Gastrocnemius medialis (tissue), 4 donors: ENCODE results near the gene CHCHD6. TPM values are rescaled to one million over a fixed set of nuclear protein-coding genes. Genes with fewer than 3 reads are reported as not detected.

Source experiments
- ATAC-seq, 2 donors: fragments of 150-250 bp; one replicate each; pipeline ENCODE4 v1.9.1; 2016
- DNase-seq, 2 donors: peaks; one replicate each; pipeline ENCODE4 v3.0.0-alpha.2; 2019
- H3K27ac ChIP-seq, 4 donors: fragments of 200-600 bp; sonication (generic); 1 replicate in 1 of 4; 2 replicates in 3 of 4; pipeline ENCODE4 v1.5.1; 2016 to 2018; ENCODE audit warnings: mild to moderate bottlenecking in 2 of 4, moderate library complexity in 1 of 4
- H3K27me3 ChIP-seq, 3 donors: fragments of 200-600 bp; sonication (generic) in 2 of 3; 1 replicate in 1 of 3; 2 replicates in 2 of 3; pipeline versions ENCODE4 v1.5.1 to v1.6.0; 2016 to 2019; ENCODE audit warnings: mild to moderate bottlenecking in 1 of 3, moderate library complexity in 1 of 3
- H3K36me3 ChIP-seq, 2 donors: fragments of 200-600 bp; sonication (generic) in 1 of 2; one replicate each; pipeline ENCODE4 v1.5.1; 2017 to 2018
- H3K4me1 ChIP-seq, 2 donors: fragments of 200-600 bp; sonication (generic) in 1 of 2; one replicate each; pipeline ENCODE4 v1.5.1; 2016 to 2017; ENCODE audit warnings: mild to moderate bottlenecking in 2 of 2
- H3K4me3 ChIP-seq, 4 donors: fragments of 200-600 bp; sonication (generic) in 3 of 4; 1 replicate in 1 of 4; 2 replicates in 3 of 4; pipeline ENCODE4 v1.5.1; 2016 to 2019; ENCODE audit warnings: mild to moderate bottlenecking in 2 of 4
- H3K9me3 ChIP-seq, 3 donors: fragments of 200-600 bp; sonication (generic) in 2 of 3; 1 replicate in 1 of 3; 2 replicates in 2 of 3; pipeline ENCODE4 v1.5.1; 2016 to 2019
- POLR2A ChIP-seq, 2 donors: fragments of 450-650 bp; IDR thresholded peaks; one replicate each; pipeline ENCODE4 v1.6.1; 2017; ENCODE audit warnings: antibody characterized with exemption in 2 of 2, mild to moderate bottlenecking in 2 of 2, moderate library complexity in 2 of 2
- in situ Hi-C, 4 donors: fragments of 200-750 bp; cut with MboI; loops; one replicate each; pipeline versions ENCODE4 v1.15.0 to v1.8.0; 2017; ENCODE audit warnings: low sequenced_read_pairs in 4 of 4
- intact Hi-C: fragments of 100-400 bp; cut with DNase I; formaldehyde crosslinking; loops from one replicate; pipeline ENCODE4 v1.15.1; 2023; ENCODE audit warnings: low total_unique reads
- total RNA-seq, 4 donors: library from RNA; depleted of rRNA; stranded (reverse); fragments of >200 nt; gene quantifications; one replicate each; pipeline versions ENCODE4 v1.1.0 to v1.2.3, GENCODE V29; 2016
- TF ChIP-seq, protein P1 (sequence below), 5 experiments: fragments of 450-650 bp in 3 of 5; fragments of 200-600 bp in 2 of 5; sonication (generic) in 2 of 5; IDR thresholded peaks in 4 of 5; conservative IDR thresholded peaks in 1 of 5; 1 replicate in 4 of 5; 2 replicates in 1 of 5; pipeline ENCODE4 v1.5.1; 2016 to 2019; ENCODE audit warnings: antibody characterized with exemption in 5 of 5, mild to moderate bottlenecking in 3 of 5, moderate library complexity in 3 of 5

The CHCHD6 gene
- total RNA-seq, 4 donors from 2014 or later: 2.7 to 4.2 (median 3.4) TPM

DNA sequence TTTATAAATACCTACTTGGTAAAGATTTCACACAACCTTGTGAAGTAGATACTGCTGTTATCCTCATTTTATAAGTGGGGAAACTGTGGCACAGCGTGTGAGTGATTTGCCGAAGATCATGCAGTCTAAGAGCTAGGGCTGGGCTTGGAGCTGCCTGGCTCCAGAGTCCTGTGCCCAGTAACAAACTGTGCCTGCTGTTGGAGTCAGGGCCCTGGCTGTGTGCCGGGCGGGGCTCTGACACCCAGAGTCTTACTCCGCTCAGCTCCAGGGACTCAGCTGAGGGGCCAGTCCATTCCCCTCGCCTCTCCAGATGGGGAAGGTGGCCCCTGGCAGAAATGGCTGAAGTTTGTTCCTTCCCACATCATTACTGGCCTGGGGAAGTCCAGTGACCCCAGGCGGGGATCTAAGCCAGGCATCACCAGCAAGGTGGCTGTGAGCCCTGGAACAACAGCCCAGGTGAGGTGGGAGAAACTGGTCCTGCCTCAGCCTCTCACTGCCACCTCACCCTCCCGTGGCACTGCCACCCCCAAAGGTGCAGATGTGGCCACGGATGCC is 261.6 kb downstream of the CHCHD6 start:
- H3K4me1 ChIP-seq: peaks cover 48 to 49% of the 10 kb centered on the region in 2 donors
- no peaks in the 10 kb centered on the region for H3K27me3 ChIP-seq
- DNase-seq: no peak
- intact Hi-C loops (no loop called here), in situ Hi-C loops (loop anchor here in 1 of 4 donors (25.0 kb wide), 1 partner anchor 203 kb away; no protein-coding TSS in a partner anchor)
- no peak overlapping the region for H3K4me3 ChIP-seq
- no peaks in the 10 kb centered on the region for H3K9me3 ChIP-seq
- no peak overlapping the region for H3K27ac ChIP-seq
- no peak for ATAC-seq
- H3K36me3 ChIP-seq: no peaks in the 10 kb centered on the region
- no peak for TF ChIP-seq POLR2A (IDR thresholded peaks at IDR 0.05)
- TF ChIP-seq, protein P1, sequence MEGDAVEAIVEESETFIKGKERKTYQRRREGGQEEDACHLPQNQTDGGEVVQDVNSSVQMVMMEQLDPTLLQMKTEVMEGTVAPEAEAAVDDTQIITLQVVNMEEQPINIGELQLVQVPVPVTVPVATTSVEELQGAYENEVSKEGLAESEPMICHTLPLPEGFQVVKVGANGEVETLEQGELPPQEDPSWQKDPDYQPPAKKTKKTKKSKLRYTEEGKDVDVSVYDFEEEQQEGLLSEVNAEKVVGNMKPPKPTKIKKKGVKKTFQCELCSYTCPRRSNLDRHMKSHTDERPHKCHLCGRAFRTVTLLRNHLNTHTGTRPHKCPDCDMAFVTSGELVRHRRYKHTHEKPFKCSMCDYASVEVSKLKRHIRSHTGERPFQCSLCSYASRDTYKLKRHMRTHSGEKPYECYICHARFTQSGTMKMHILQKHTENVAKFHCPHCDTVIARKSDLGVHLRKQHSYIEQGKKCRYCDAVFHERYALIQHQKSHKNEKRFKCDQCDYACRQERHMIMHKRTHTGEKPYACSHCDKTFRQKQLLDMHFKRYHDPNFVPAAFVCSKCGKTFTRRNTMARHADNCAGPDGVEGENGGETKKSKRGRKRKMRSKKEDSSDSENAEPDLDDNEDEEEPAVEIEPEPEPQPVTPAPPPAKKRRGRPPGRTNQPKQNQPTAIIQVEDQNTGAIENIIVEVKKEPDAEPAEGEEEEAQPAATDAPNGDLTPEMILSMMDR (IDR thresholded peaks at IDR 0.05 in 4 of 5, conservative IDR thresholded peaks at IDR 0.05 in 1 of 5): no peak

DNA sequence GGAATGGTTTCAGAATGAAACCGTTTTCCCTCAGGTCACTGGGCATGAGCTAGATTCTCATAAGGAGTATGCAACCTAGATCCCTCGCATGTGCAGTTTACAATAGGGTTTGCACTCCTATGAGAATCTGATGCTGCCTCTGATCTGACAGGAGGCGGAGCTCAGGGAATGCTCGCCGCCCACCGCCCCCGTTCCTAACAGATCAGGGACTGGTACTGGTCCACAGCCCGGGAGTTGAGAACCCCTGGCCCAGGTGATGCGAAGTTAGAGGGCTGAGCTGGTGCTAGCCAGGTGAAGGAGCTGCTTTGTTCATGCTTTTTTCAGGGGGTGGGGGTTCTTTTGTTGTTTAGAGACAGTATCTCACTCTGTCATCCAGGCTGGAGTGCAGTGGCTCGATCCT is 263.3 kb downstream of the CHCHD6 start:
- Histone ChIP-seq H3K4me3 (no peak overlapping the region), H3K36me3 (no peaks in the 10 kb centered on the region), H3K27ac (no peak overlapping the region), H3K27me3 (no peaks in the 10 kb centered on the region), H3K4me1 (peaks cover 31 to 35% of the 10 kb centered on the region in 2 donors), H3K9me3 (no peaks in the 10 kb centered on the region)
- TF ChIP-seq, protein P1 (IDR thresholded peaks at IDR 0.05 in 4 of 5, conservative IDR thresholded peaks at IDR 0.05 in 1 of 5): no peak
- no peak for TF ChIP-seq POLR2A (IDR thresholded peaks at IDR 0.05)
- ATAC-seq (no peak), DNase-seq (no peak)
- in situ Hi-C loops: loop anchor here in 1 of 4 donors (25.0 kb wide), 1 partner anchor 205 kb away; no protein-coding TSS in a partner anchor
- intact Hi-C loops: no loop called here

DNA sequence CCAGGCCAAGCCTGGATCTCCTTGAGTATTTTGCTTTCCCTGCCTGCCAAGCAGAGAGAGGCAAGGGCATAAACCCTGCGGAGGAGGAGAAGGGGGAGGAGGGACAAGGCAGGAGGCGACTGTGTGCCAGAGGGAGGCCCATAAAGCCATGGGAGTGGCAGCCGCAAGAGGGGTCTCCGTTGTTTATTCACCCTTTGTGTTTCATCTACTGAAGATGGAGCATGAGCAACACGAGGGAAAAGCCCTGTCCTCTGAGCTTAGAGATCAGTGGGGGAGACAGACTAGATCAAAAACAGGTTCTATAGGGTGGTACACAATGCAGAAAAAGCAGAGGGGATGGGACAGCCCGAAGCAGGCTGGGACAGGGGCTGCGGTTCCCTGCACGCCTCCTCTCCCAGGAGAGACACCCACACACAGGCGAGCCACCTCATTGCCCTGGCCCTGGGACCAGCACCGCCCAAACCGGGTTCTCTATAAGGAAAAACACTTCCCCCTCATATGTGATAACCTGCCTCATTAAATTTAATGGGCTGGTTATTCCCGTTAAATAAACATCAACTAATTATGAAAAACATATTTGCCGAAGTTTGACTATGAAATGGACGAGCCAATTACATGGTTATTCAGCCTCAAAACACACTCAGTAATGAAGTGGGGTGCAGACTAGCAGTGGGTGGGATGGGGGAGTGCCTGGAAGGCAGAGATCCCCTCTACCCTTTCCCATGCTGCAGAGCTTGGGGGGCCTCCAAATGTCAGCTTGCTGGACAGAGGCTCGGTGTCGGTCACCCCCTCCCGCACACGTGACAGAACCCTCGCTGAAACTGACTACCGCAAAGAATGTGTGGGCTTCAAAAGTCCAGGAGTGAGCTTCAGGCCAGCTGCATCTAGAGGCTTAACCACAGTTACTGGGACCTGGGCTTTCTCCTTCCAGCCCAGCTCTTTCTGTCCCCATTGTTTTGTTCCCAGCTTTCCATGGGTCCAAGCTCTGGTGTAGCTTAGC is 264.7 kb downstream of the CHCHD6 start:
- Histone ChIP-seq H3K4me3 (no peak overlapping the region), H3K27ac (no peak overlapping the region), H3K4me1 (peaks cover 18 to 23% of the 10 kb centered on the region in 2 donors), H3K36me3 (no peaks in the 10 kb centered on the region), H3K9me3 (no peaks in the 10 kb centered on the region), H3K27me3 (no peaks in the 10 kb centered on the region)
- intact Hi-C loops (no loop called here), in situ Hi-C loops (loop anchor here in 1 of 4 donors (25.0 kb wide), 1 partner anchor 206 kb away; no protein-coding TSS in a partner anchor)
- no peak for TF ChIP-seq POLR2A (IDR thresholded peaks at IDR 0.05)
- TF ChIP-seq, protein P1 (IDR thresholded peaks at IDR 0.05 in 4 of 5, conservative IDR thresholded peaks at IDR 0.05 in 1 of 5): no peak
- ATAC-seq (no peak), DNase-seq (no peak)

DNA sequence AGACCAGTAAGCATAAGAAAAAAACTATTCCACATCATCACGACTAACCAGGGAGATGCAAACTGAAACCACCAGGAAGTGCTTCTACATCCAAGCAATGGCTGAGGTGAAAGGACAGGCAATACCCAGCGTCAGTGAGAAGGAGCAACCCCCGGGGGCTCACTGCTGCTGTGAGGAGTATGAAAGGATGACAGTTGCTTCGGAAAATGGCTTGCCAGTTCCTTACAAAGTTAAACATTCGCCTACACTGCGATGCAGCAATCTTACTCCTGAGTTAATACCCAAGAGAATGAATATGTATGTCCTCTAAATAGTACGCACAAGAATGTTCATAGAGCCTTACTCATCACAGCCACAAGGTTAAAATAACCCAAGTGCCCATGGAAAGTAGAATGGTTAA is 265.5 kb downstream of the CHCHD6 start:
- Histone ChIP-seq H3K36me3 (no peaks in the 10 kb centered on the region), H3K27ac (no peak overlapping the region), H3K9me3 (peaks cover 0 to 3% (median 1%) of the 10 kb centered on the region in 3 donors), H3K27me3 (no peaks in the 10 kb centered on the region), H3K4me3 (no peak overlapping the region), H3K4me1 (peaks cover 11 to 14% of the 10 kb centered on the region in 2 donors)
- in situ Hi-C loops (loop anchor here in 1 of 4 donors (25.0 kb wide), 1 partner anchor 207 kb away; no protein-coding TSS in a partner anchor), intact Hi-C loops (no loop called here)
- TF ChIP-seq POLR2A (IDR thresholded peaks at IDR 0.05): no peak
- TF ChIP-seq, protein P1 (IDR thresholded peaks at IDR 0.05 in 4 of 5, conservative IDR thresholded peaks at IDR 0.05 in 1 of 5): no peak
- DNase-seq (no peak), ATAC-seq (no peak)
